Kidney epithelial cell (primary cell): ENCODE results near the gene HIPK1. TPM values are rescaled to one million over a fixed set of nuclear protein-coding genes. Genes with fewer than 3 reads are reported as not detected.

Experiments used
- DNase-seq: peaks from one replicate; pipeline ENCODE4 v3.0.0-alpha.2; 2010; ENCODE audit warnings: low read depth
- H3K27me3 ChIP-seq: 2 replicates; pipeline ENCODE4 v1.6.0; 2011; ENCODE audit warnings: low read length; ENCODE audit not compliant: control insufficient read depth, insufficient read depth
- H3K36me3 ChIP-seq: 2 replicates; pipeline ENCODE4 v1.5.1; 2011; ENCODE audit warnings: low read length; ENCODE audit not compliant: control insufficient read depth, insufficient read depth
- H3K4me3 ChIP-seq: 2 replicates; pipeline ENCODE4 v1.5.1; 2011; ENCODE audit warnings: low read depth, mild to moderate bottlenecking, control low read depth, low read length
- CTCF ChIP-seq: IDR thresholded peaks from 2 replicates; pipeline ENCODE4 v1.5.1; 2011; ENCODE audit warnings: mild to moderate bottlenecking, moderate library complexity, low read length, control low read depth, inconsistent platforms; ENCODE audit not compliant: insufficient read depth, poor library complexity, severe bottlenecking
- total RNA-seq: library from RNA; depleted of rRNA; stranded (reverse); fragments of >200 nt; gene quantifications from 2 replicates; pipeline ENCODE4 v1.2.3, GENCODE V29; 2015

Gene HIPK1
- total RNA-seq, 1 donor from 2014 or later, result 25.6 TPM

GRCh38 chr1:113958691-113959090 is 29.6 kb downstream of the HIPK1 start:
- H3K27me3 ChIP-seq, result no peaks in the 10 kb centered on the region
- DNase-seq, result no peak
- no peak for TF ChIP-seq CTCF
- no peak overlapping the region for H3K4me3 ChIP-seq
- no peaks in the 10 kb centered on the region for H3K36me3 ChIP-seq

DNA sequence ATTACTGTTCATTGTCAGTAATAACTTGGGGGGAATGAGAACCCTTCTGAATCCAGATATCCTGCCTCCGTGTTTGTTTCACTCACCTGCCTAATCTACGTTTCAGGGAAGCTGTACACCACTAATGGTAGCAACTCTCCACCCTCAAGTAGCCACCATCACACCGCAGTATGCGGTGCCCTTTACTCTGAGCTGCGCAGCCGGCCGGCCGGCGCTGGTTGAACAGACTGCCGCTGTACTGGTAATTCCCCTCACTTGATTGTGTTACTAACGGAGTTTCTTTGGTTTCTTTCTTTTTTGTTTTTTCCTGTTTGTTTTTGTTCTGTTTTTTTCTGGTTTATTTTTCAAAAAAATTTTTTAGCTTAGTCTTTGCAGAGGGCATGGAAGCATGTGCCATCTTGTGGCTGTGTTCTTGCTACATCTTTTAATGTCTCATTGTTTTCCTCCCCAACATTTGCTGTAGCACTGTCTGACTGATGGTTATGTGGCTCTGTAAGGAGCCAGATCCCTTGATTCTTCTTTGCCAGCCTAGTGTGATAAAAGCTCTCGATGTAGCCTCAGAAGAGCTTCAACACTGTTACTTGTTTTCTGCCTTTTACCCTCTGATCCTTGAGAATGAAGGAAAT is 34.3 kb downstream of the HIPK1 start:
- no peak for DNase-seq
- Histone ChIP-seq H3K4me3 (no peak overlapping the region), H3K36me3 (peaks cover 2% of the 10 kb centered on the region), H3K27me3 (no peaks in the 10 kb centered on the region)
- no peak for TF ChIP-seq CTCF

GRCh38 chr1:113965703-113966412 is 36.7 kb downstream of the HIPK1 start:
- DNase-seq, result no peak
- Histone ChIP-seq H3K4me3 (no peak overlapping the region), H3K27me3 (no peaks in the 10 kb centered on the region), H3K36me3 (peaks cover 2% of the 10 kb centered on the region)
- no peak for TF ChIP-seq CTCF

DNA sequence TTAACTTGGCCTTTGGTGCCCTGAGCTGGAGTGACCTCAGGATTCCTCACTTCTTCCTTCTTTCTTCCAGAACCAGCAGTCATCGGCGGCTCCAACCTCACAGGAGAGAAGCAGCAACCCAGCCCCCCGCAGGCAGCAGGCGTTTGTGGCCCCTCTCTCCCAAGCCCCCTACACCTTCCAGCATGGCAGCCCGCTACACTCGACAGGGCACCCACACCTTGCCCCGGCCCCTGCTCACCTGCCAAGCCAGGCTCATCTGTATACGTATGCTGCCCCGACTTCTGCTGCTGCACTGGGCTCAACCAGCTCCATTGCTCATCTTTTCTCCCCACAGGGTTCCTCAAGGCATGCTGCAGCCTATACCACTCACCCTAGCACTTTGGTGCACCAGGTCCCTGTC is 43.8 kb downstream of the HIPK1 start:
- no peak for TF ChIP-seq CTCF
- Histone ChIP-seq H3K36me3 (peaks cover 2% of the 10 kb centered on the region), H3K4me3 (no peak overlapping the region), H3K27me3 (no peaks in the 10 kb centered on the region)
- DNase-seq, result no peak

DNA sequence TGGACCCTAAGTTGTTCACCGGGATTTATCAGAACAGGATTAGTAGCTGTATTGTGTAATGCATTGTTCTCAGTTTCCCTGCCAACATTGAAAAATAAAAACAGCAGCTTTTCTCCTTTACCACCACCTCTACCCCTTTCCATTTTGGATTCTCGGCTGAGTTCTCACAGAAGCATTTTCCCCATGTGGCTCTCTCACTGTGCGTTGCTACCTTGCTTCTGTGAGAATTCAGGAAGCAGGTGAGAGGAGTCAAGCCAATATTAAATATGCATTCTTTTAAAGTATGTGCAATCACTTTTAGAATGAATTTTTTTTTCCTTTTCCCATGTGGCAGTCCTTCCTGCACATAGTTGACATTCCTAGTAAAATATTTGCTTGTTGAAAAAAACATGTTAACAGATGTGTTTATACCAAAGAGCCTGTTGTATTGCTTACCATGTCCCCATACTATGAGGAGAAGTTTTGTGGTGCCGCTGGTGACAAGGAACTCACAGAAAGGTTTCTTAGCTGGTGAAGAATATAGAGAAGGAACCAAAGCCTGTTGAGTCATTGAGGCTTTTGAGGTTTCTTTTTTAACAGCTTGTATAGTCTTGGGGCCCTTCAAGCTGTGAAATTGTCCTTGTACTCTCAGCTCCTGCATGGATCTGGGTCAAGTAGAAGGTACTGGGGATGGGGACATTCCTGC is 46.2 kb downstream of the HIPK1 start:
- peaks cover 2% of the 10 kb centered on the region for H3K36me3 ChIP-seq
- no peaks in the 10 kb centered on the region for H3K27me3 ChIP-seq
- no peak for TF ChIP-seq CTCF
- DNase-seq, result no peak
- H3K4me3 ChIP-seq, result no peak overlapping the region
